WERI-Rb-1 (cell line): ENCODE data around the gene TARBP1.

Experiments
- DNase-seq: peaks from one replicate; pipeline ENCODE4 v3.0.0-alpha.2; 2020
- H3K27ac ChIP-seq: fragments of 250-450 bp; sonication (Bioruptor Pico); 2 replicates; pipeline ENCODE4 v1.5.1; 2020; ENCODE audit warnings: mild to moderate bottlenecking, moderate library complexity
- H3K27me3 ChIP-seq: fragments of 250-450 bp; sonication (Bioruptor Pico); 2 replicates; pipeline ENCODE4 v1.5.1; 2021; ENCODE audit warnings: mild to moderate bottlenecking, low read depth, moderate library complexity; ENCODE audit not compliant: insufficient read depth, severe bottlenecking
- H3K36me3 ChIP-seq: fragments of 250-450 bp; sonication (Bioruptor Pico); 2 replicates; pipeline ENCODE4 v1.5.1; 2020; ENCODE audit warnings: mild to moderate bottlenecking, moderate library complexity
- H3K4me3 ChIP-seq: 2 replicates; pipeline ENCODE4 v1.5.1; 2011; ENCODE audit warnings: low read depth, mild to moderate bottlenecking, control low read depth, low read length
- H3K9me3 ChIP-seq: fragments of 250-450 bp; sonication (Bioruptor Pico); 2 replicates; pipeline ENCODE4 v1.5.1; 2021; ENCODE audit warnings: mild to moderate bottlenecking, moderate library complexity; ENCODE audit not compliant: severe bottlenecking
- TF ChIP-seq, protein P1 (sequence below): IDR thresholded peaks from 2 replicates; pipeline ENCODE4 v1.5.1; 2011; ENCODE audit warnings: low read depth, mild to moderate bottlenecking, control low read depth, inconsistent platforms, low read length

TARBP1 gene

DNA sequence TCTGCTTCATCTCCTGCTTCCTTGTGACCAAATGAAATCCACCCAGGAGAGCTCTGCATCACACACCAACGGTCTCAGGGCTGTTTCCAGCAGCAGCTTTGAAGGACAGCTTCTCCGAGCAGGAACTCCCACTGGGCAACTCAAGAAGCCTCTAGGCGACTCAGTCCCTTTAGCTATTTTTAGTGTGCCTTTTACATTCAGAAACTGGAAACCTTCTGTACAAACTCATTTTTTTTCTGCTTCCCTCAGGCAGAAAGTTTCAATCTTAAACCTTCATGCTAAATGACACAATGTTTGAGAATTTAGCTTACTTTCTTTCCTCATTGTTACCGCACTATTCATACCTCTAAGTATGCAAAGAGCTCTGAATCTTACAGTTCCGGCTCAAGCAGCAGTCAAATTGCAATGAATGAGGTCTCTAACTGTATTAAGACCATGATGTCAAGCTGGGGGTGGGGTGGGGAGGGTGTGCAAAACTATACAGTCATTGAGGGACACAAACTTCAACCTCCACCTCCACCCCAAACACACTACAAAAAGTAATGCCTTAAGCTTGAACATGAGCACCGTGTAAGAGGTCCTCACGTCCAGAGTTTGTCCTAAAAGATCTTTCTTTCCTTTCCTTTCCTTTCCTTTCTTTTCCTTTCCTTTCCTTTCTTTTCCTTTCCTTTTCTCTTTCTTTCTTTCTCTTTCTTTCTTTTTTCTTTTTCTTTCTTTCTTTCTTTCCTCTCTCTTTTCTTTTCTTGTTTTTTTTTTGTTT, 16.4 kb upstream of the TARBP1 start:
- no peak overlapping the region for H3K27ac ChIP-seq
- no peaks in the 10 kb centered on the region for H3K9me3 ChIP-seq
- no peak overlapping the region for H3K4me3 ChIP-seq
- TF ChIP-seq, protein P1, sequence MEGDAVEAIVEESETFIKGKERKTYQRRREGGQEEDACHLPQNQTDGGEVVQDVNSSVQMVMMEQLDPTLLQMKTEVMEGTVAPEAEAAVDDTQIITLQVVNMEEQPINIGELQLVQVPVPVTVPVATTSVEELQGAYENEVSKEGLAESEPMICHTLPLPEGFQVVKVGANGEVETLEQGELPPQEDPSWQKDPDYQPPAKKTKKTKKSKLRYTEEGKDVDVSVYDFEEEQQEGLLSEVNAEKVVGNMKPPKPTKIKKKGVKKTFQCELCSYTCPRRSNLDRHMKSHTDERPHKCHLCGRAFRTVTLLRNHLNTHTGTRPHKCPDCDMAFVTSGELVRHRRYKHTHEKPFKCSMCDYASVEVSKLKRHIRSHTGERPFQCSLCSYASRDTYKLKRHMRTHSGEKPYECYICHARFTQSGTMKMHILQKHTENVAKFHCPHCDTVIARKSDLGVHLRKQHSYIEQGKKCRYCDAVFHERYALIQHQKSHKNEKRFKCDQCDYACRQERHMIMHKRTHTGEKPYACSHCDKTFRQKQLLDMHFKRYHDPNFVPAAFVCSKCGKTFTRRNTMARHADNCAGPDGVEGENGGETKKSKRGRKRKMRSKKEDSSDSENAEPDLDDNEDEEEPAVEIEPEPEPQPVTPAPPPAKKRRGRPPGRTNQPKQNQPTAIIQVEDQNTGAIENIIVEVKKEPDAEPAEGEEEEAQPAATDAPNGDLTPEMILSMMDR = no peak
- no peak for DNase-seq
- H3K36me3 ChIP-seq = no peaks in the 10 kb centered on the region
- H3K27me3 ChIP-seq = no peaks in the 10 kb centered on the region

DNA sequence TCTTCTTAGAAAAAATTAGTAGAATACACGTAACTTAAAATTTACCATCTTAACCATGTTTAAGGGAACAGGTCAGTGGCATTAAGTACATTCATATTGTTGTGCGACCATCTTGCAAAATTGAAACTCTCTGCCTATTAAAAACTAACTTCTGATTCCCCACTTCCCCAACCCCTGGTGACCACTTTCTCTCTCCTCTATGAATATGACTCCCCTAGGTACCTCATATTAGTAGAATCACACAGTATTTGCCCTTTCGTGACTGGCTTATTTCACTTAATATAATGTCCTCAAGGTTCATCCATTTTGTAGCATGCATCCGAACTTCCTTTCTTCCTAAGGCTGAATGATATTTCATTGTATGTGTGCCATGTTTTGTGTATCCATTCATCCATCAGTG, 15.1 kb upstream of the TARBP1 start:
- H3K27ac ChIP-seq = no peak overlapping the region
- TF ChIP-seq, protein P1 = no peak
- H3K9me3 ChIP-seq = no peaks in the 10 kb centered on the region
- H3K27me3 ChIP-seq = no peaks in the 10 kb centered on the region
- DNase-seq = no peak
- H3K36me3 ChIP-seq = no peaks in the 10 kb centered on the region
- H3K4me3 ChIP-seq = no peak overlapping the region

DNA sequence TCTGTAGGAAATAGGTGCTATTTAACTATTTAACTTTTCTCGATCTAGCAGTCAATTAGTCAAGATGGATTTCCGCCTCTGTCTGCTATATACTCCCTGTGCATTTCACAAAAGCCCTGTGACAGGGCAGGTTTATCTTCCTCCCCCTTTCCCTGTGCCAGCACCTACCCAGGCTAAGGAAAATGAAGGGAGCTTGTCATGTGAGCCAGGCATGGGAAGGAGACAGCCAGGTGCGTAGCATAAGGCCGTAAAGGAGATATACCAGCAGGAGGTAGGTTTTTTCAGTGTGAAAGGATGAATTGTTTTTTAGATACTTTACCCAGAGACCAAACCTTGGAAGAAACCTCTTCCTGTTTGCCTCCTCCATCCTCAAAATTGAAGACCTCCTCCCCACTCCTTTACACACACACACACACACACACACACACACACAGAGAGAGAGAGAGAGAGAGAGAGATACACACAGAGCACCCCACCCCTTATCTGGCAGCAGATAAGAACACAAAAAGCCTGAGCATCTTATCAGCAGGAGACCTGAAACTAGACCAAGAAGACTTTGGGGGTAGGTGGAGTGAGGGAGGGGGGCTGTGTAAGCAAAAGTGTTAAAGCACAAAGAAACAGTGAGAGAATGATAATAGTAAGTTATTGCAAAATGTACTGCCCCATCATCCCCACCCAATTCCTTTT, 12.0 kb upstream of the TARBP1 start:
- Histone ChIP-seq H3K27me3 (no peaks in the 10 kb centered on the region), H3K9me3 (no peaks in the 10 kb centered on the region), H3K36me3 (no peaks in the 10 kb centered on the region), H3K27ac (peak overlapping the region; percentile 2; the same call in 1 of the 2 replicates), H3K4me3 (no peak overlapping the region)
- TF ChIP-seq, protein P1 = no peak
- peak; percentile 58 for DNase-seq

DNA sequence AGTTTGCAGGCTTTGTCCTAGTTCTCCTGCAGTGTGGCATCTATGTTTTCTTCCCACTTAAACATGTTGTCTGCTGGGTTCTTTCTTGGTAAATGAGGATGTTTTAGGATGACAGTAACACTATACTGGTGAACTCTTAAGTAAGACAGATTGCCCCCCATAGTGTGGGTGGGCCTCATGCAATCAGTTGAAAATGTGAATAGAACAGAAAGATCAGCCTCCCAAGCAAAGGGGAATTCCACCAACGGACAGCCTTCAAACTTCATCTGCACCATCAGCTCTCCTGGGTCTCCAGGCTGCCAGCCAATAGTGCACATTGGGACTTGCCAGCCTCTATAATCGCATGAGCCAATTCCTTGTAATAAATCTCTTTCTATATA, 10.7 kb upstream of the TARBP1 start:
- DNase-seq = no peak
- Histone ChIP-seq H3K9me3 (no peaks in the 10 kb centered on the region), H3K36me3 (no peaks in the 10 kb centered on the region), H3K27me3 (no peaks in the 10 kb centered on the region), H3K27ac (no peak overlapping the region), H3K4me3 (no peak overlapping the region)
- TF ChIP-seq, protein P1 = no peak

DNA sequence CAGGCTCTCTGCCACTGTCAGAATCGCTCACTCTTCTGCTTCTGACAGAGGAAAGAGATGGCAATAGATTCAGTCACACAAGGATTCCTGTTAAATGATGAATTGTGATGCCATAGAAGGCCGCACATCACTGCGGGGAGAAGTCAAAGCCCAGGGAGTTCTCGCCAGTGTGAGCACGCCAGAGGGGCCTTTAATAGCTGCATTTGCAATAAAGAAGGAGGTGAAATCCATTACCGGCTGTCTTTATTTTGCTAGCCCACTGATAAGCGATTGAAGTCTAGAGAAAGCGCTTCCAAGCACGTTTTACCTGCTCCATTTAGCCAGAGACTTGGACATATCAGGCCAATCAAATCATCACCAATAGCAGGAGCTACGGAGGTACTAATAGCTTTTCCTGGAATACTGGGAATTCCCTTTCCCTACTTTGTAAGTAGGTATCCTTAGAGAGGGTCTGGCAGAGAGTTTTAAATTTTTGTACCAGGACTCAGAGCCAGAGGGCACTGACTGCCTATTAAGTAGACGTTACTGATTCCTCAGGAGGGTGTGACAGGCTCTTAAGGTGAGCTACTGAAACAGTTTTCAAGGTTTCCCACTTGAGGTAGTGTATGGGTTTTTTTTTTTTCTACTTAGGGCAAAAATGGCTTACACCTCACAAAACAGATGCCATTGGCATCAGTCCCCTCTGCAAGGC, 10.2 kb upstream of the TARBP1 start:
- TF ChIP-seq, protein P1 = no peak
- H3K36me3 ChIP-seq = no peaks in the 10 kb centered on the region
- H3K4me3 ChIP-seq = no peak overlapping the region
- no peak overlapping the region for H3K27ac ChIP-seq
- DNase-seq = no peak
- no peaks in the 10 kb centered on the region for H3K9me3 ChIP-seq
- no peaks in the 10 kb centered on the region for H3K27me3 ChIP-seq
